ENCODE data around the gene CIBAR2.

The CIBAR2 gene

GRCh38 chr16:85052536-85052935 is 59.7 kb downstream of the CIBAR2 start:
- DNase-seq (ENCODE audit: low read depth) = no peak
- no peak for TF ChIP-seq CTCF (IDR thresholded peaks at IDR 0.05; ENCODE audit: control insufficient read depth, insufficient read depth, low read depth, low read length, missing control alignments)
- H3K4me3 ChIP-seq (ENCODE audit: control insufficient read depth, low read depth, low read length) = no peak overlapping the region

GRCh38 chr16:85051683-85052082 is 60.6 kb downstream of the CIBAR2 start:
- no peak for DNase-seq (ENCODE audit: low read depth)
- no peak for TF ChIP-seq CTCF (IDR thresholded peaks at IDR 0.05; ENCODE audit: control insufficient read depth, insufficient read depth, low read depth, low read length, missing control alignments)
- no peak overlapping the region for H3K4me3 ChIP-seq (ENCODE audit: control insufficient read depth, low read depth, low read length)

- DNase-seq (ENCODE audit: low read depth) = no peak
- TF ChIP-seq CTCF (IDR thresholded peaks at IDR 0.05; ENCODE audit: control insufficient read depth, insufficient read depth, low read depth, low read length, missing control alignments) = no peak
- no peak overlapping the region for H3K4me3 ChIP-seq (ENCODE audit: control insufficient read depth, low read depth, low read length)
Observed at GRCh38 chr16:85051067-85051581, 61.1 kb downstream of the CIBAR2 start.

- no peak for DNase-seq (ENCODE audit: low read depth)
- H3K4me3 ChIP-seq (ENCODE audit: control insufficient read depth, low read depth, low read length) = no peak overlapping the region
- TF ChIP-seq CTCF (IDR thresholded peaks at IDR 0.05; ENCODE audit: control insufficient read depth, insufficient read depth, low read depth, low read length, missing control alignments) = no peak
Observed at GRCh38 chr16:85049706-85050305, 62.5 kb downstream of the CIBAR2 start.

GRCh38 chr16:85048921-85049562 is 63.2 kb downstream of the CIBAR2 start:
- H3K4me3 ChIP-seq (ENCODE audit: control insufficient read depth, low read depth, low read length) = no peak overlapping the region
- no peak for TF ChIP-seq CTCF (IDR thresholded peaks at IDR 0.05; ENCODE audit: control insufficient read depth, insufficient read depth, low read depth, low read length, missing control alignments)
- no peak for DNase-seq (ENCODE audit: low read depth)
